MM.1S (cell line): ENCODE measurements around the gene SPI1.

Source experiments
- CTCF ChIP-seq: fragments of 300-600 bp; sonication (generic); IDR thresholded peaks from 2 replicates; pipeline ENCODE4 v1.5.1; 2016; ENCODE audit warnings: antibody characterized with exemption, low read length, mixed read lengths
- EZH2phosphoT487 ChIP-seq: fragments of 300-600 bp; sonication (generic); IDR thresholded peaks from 2 replicates; pipeline ENCODE4 v1.6.1; 2018; ENCODE audit warnings: antibody characterized with exemption, low read length

- TF ChIP-seq EZH2phosphoT487 (no peak), CTCF (no peak)
These were observed 10.6 kb upstream of the SPI1 start for GRCh38 chr11:47388697-47389576.
